Endothelial cell of umbilical vein (primary cell): Measurements from ENCODE around the gene KIFC1. TPM values are rescaled to one million over a fixed set of nuclear protein-coding genes. Genes with fewer than 3 reads are reported as not detected.
A peak's percentile ranks its signal among the peaks of the same experiment; 100 is the strongest.

Experiments used
- BruUV-seq: library from RNA; stranded (reverse); fragments of 400-500 nt; replicated peaks from 2 replicates; lab custom pipeline; 2021; lab: Mats Ljungman, UMichigan
- CTCF ChIA-PET: fragments of 300-600, 350-600 bp; sonication (Branson Sonifier 250); formaldehyde crosslinking; loops from one replicate; lab custom pipeline; 2021; ENCODE audit warnings: antibody characterized with exemption, inconsistent platforms; lab: Charles Lee
- POLR2A ChIA-PET: fragments of 300-600, 350-600 bp; sonication (Branson Sonifier 250); formaldehyde crosslinking; loops from one replicate; lab custom pipeline; 2021; ENCODE audit warnings: antibody characterized with exemption, inconsistent platforms; lab: Charles Lee
- DNase-seq: peaks from one replicate; pipeline ENCODE4 v3.0.0-alpha.2; 2011; ENCODE audit warnings: low read depth, low spot score
- FAIRE-seq: peaks from 2 replicates; lab custom pipeline; 2011; peaks lifted over from hg19 to GRCh38; lab: Jason Lieb, UNC
- H2AFZ ChIP-seq: 2 replicates; pipeline ENCODE4 v1.6.0; 2012; ENCODE audit warnings: low read depth, low read length, control low read depth, inconsistent platforms
- H3K27ac ChIP-seq: 2 replicates; pipeline ENCODE4 v1.5.1; 2011; ENCODE audit warnings: low read depth, mild to moderate bottlenecking, control low read depth, low read length, moderate library complexity; ENCODE audit not compliant: insufficient read depth
- H3K27me3 ChIP-seq, 2 experiments: 2 replicates each; pipeline versions ENCODE4 v1.6.0 to v1.6.1; 2011; ENCODE audit warnings: low read length in 2 of 2, mixed read lengths in 1 of 2; ENCODE audit not compliant: control insufficient read depth in 2 of 2, insufficient read depth in 2 of 2
- H3K36me3 ChIP-seq, 2 experiments: 2 replicates in 1 of 2; 3 replicates in 1 of 2; pipeline ENCODE4 v1.5.1; 2011; ENCODE audit warnings: low read length in 2 of 2, mild to moderate bottlenecking in 1 of 2, moderate library complexity in 1 of 2; ENCODE audit not compliant: control insufficient read depth in 2 of 2, insufficient read depth in 2 of 2; ENCODE audit errors: extremely low read depth in 1 of 2
- H3K4me1 ChIP-seq: 3 replicates; pipeline ENCODE4 v1.5.1; 2011; ENCODE audit warnings: mild to moderate bottlenecking, low read length; ENCODE audit not compliant: control insufficient read depth, insufficient read depth; ENCODE audit errors: extremely low read depth
- H3K4me2 ChIP-seq: 2 replicates; pipeline ENCODE4 v1.6.1; 2011; ENCODE audit warnings: low read length, control low read depth, mixed read lengths; ENCODE audit not compliant: insufficient read depth
- H3K4me3 ChIP-seq, 3 experiments: fragments of 200-600 bp in 1 of 3; sonication (generic), shearing (Covaris generic) in 1 of 3; replicated peaks in 1 of 3; 2 replicates each; pipeline ENCODE4 v1.5.1; 2011 to 2016; ENCODE audit warnings: control low read depth in 3 of 3, low read length in 3 of 3, mild to moderate bottlenecking in 2 of 3, inconsistent platforms in 1 of 3, low read depth in 1 of 3, moderate library complexity in 1 of 3; ENCODE audit not compliant: insufficient read depth in 1 of 3
- H3K79me2 ChIP-seq: 2 replicates; pipeline ENCODE4 v1.6.0; 2012; ENCODE audit warnings: low read length, inconsistent platforms; ENCODE audit not compliant: control insufficient read depth, insufficient read depth
- H3K9ac ChIP-seq: replicated peaks from 2 replicates; pipeline ENCODE3; 2011; ENCODE audit warnings: low read length, control low read depth; ENCODE audit not compliant: insufficient read depth; ENCODE audit errors: extremely low read depth
- H3K9me1 ChIP-seq: replicated peaks from 3 replicates; pipeline ENCODE4 v1.6.0; 2011; ENCODE audit warnings: mild to moderate bottlenecking, low read length; ENCODE audit not compliant: control insufficient read depth, insufficient read depth; ENCODE audit errors: extremely low read depth
- H3K9me3 ChIP-seq: replicated peaks from 2 replicates; pipeline ENCODE4 v1.5.1; 2012; ENCODE audit warnings: low read length, inconsistent platforms; ENCODE audit not compliant: control insufficient read depth, insufficient read depth
- H4K20me1 ChIP-seq: replicated peaks from 2 replicates; pipeline ENCODE3; 2011; ENCODE audit warnings: mild to moderate bottlenecking, low read length; ENCODE audit not compliant: control insufficient read depth, insufficient read depth; ENCODE audit errors: extremely low read depth
- GATA2 ChIP-seq: IDR thresholded peaks from 2 replicates; pipeline ENCODE4 v1.7.0; 2011; ENCODE audit warnings: low read depth, mild to moderate bottlenecking, moderate library complexity, mixed read lengths, low read length; ENCODE audit not compliant: insufficient read length, insufficient read depth
- JUN ChIP-seq: IDR thresholded peaks from 2 replicates; pipeline ENCODE4 v1.6.1; 2011; ENCODE audit warnings: borderline replicate concordance, low read depth; ENCODE audit not compliant: insufficient read length, insufficient read depth
- POLR2AphosphoS5 ChIP-seq: IDR thresholded peaks from 2 replicates; pipeline ENCODE4 v1.6.1; 2012; ENCODE audit warnings: low read depth, mild to moderate bottlenecking, control low read depth, low read length, moderate library complexity; ENCODE audit not compliant: insufficient read depth
- dilution Hi-C: fragments of 300-500 bp; cut with MboI; formaldehyde crosslinking; loops from one replicate; pipeline ENCODE4 v1.15.0; 2019; ENCODE audit warnings: low sequenced_read_pairs; ENCODE audit not compliant: extremely low pct_ligation_motif_present
- intact Hi-C: fragments of 100-400 bp; cut with micrococcal nuclease; formaldehyde crosslinking; loops from one replicate; pipeline ENCODE4 v1.10.0; 2022
- microRNA-seq: library from miRNA; unstranded; fragments of <30 nt; microRNA quantifications from one replicate; pipeline ENCODE4 v1.2.0, GENCODE V29; 2021; ENCODE audit warnings: borderline number of aligned reads, borderline replicate concordance
- polyA plus RNA-seq, 4 experiments: library from polyadenylated mRNA; depleted of rRNA in 3 of 4; stranded (reverse) in 3 of 4; unstranded in 1 of 4; fragments of >200 nt; gene quantifications; 2 replicates each; pipeline versions ENCODE4 v1.2.1 to v1.2.3, GENCODE V29; 2011 to 2012; ENCODE audit warnings: missing spikeins in 1 of 4
- small RNA-seq: library from RNA; depleted of rRNA; stranded (forward); fragments of <200 nt; gene quantifications from one replicate; pipeline ENCODE3, GENCODE V24; 2012; ENCODE audit warnings: low replicate concordance, low read depth; ENCODE audit not compliant: insufficient read depth, insufficient read length
- total RNA-seq: library from RNA; stranded (reverse); gene quantifications from 2 replicates; pipeline ENCODE4 v1.2.3, GENCODE V29; 2021
- TF ChIP-seq, protein P1 (sequence below): IDR thresholded peaks from 2 replicates; pipeline ENCODE4 v1.6.1; 2011; ENCODE audit not compliant: insufficient read depth, insufficient read length

KIFC1 gene
- total and polyA plus RNA-seq, 2 donors (not counting 3 experiments of a cell fraction or from before 2014, with no cell fraction given), result 39.3 to 63.4 TPM

DNA sequence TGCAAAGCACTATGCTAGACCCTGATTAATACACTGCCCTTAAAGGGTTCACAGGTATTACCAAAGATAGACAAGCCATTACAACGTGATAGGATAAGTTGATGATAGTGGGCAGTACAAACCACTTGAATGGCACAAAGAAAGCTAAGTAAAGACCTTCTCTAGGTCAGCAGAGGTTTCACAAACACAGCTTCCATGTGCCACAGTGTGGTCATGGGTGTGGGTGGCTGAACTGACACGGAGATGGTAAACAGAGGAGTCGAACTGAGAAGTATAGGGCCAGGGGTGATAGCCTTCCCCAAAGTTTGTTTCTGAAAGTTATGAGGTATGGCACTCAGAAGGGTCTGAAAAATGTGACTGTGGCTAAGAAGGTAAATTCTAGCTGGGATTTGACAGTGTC, 67.1 kb downstream of the KIFC1 start:
- DNase-seq, result no peak
- no peaks in the 10 kb centered on the region for H4K20me1 ChIP-seq
- TF ChIP-seq GATA2, result no peak
- TF ChIP-seq, protein P1, sequence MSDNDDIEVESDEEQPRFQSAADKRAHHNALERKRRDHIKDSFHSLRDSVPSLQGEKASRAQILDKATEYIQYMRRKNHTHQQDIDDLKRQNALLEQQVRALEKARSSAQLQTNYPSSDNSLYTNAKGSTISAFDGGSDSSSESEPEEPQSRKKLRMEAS, result no peak
- no peak for TF ChIP-seq POLR2AphosphoS5
- H3K4me2 ChIP-seq, result no peak overlapping the region
- H3K9me1 ChIP-seq, result no peaks in the 10 kb centered on the region
- ChIA-PET CTCF (interaction anchor here (1.1 kb wide), 1 partner anchor 11 kb away, joined by 3 read pairs; no protein-coding TSS in a partner anchor), POLR2A (no interaction called here)
- peaks cover 3% of the 10 kb centered on the region for H3K4me1 ChIP-seq
- no TSS peak for BruUV-seq
- H3K4me3 ChIP-seq, result no peak overlapping the region
- H3K27me3 ChIP-seq, result peaks cover 0 to 4% of the 10 kb centered on the region in 2 experiments
- intact Hi-C loops (no loop called here), dilution Hi-C loops (no loop called here)
- H2AFZ ChIP-seq, result no peak overlapping the region
- no peaks in the 10 kb centered on the region for H3K79me2 ChIP-seq
- no peak for FAIRE-seq
- no peak overlapping the region for H3K9ac ChIP-seq
- no peaks in the 10 kb centered on the region for H3K9me3 ChIP-seq
- H3K36me3 ChIP-seq, result no peaks in the 10 kb centered on the region
- H3K27ac ChIP-seq, result no peak overlapping the region

DNA sequence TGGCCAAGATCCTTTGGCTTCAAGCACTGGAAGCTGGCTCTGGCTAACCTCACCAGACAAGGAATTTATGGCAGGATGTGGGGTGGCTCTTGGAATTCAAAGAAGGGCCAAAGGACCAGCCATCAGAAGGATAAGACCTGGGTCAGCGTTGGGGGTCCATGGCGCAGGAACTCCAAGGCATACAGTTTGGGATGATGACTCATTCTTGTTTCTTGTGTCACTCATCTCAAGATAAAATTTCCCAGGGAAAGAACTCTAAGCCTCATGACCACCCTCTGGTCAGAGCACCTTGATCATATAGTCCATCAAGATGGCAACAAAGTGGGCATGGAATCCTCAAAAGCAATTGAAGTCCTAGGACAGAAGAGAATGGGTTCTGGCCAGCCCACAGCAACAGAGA, 67.6 kb downstream of the KIFC1 start:
- Histone ChIP-seq H2AFZ (no peak overlapping the region), H3K27ac (no peak overlapping the region), H3K4me3 (no peak overlapping the region), H3K4me1 (peaks cover 3% of the 10 kb centered on the region), H3K79me2 (no peaks in the 10 kb centered on the region), H3K9me3 (no peaks in the 10 kb centered on the region), H3K4me2 (no peak overlapping the region), H4K20me1 (no peaks in the 10 kb centered on the region), H3K36me3 (no peaks in the 10 kb centered on the region), H3K9me1 (no peaks in the 10 kb centered on the region), H3K27me3 (peaks cover 0 to 4% of the 10 kb centered on the region in 2 experiments), H3K9ac (no peak overlapping the region)
- intact Hi-C loops, result no loop called here
- CTCF ChIA-PET, result interaction anchor here (1.1 kb wide), 1 partner anchor 11 kb away, joined by 3 read pairs; no protein-coding TSS in a partner anchor
- FAIRE-seq, result no peak
- no peak for DNase-seq
- dilution Hi-C loops, result no loop called here
- POLR2A ChIA-PET, result no interaction called here
- no TSS peak for BruUV-seq
- TF ChIP-seq JUN, result peak; percentile 25
- no peak for TF ChIP-seq GATA2

Small RNA genes lying within 50 kb of the gene (microRNA-seq; reads per million reads assigned to microRNA genes)
- not detected for gene MIR5004

Small RNA genes lying within 50 kb of the gene (small RNA-seq; reads per million reads assigned to genes)
- gene RPL35AP4 (not detected), gene ZBTB9 (not detected)

Other genes starting within 250 kb of the KIFC1 start
- 1.3 and 1.7 TPM in 2 replicates for gene COL11A2, start 199.4 kb upstream of the KIFC1 start, total RNA-seq
- 0.49 and 0.65 TPM in 2 replicates for gene COL11A2, start 199.4 kb upstream of the KIFC1 start, polyA plus RNA-seq
- 43.4 and 45.6 TPM in 2 replicates for gene RXRB, start 191.2 kb upstream of the KIFC1 start, total RNA-seq
- gene RXRB, start 191.2 kb upstream of the KIFC1 start, polyA plus RNA-seq, result 44.4 and 48.1 TPM in 2 replicates
- gene SLC39A7, start 191.0 kb upstream of the KIFC1 start, total RNA-seq, result 129 and 138 TPM in 2 replicates
- 92.2 and 99.8 TPM in 2 replicates for gene SLC39A7, start 191.0 kb upstream of the KIFC1 start, polyA plus RNA-seq
- gene HSD17B8, start 187.2 kb upstream of the KIFC1 start, total RNA-seq, result 4.0 and 4.3 TPM in 2 replicates
- gene HSD17B8, start 187.2 kb upstream of the KIFC1 start, polyA plus RNA-seq, result 8.2 and 8.4 TPM in 2 replicates
- 26.8 and 28.0 TPM in 2 replicates for gene RING1, start 183.3 kb upstream of the KIFC1 start, total RNA-seq
- 27.9 and 32.9 TPM in 2 replicates for gene RING1, start 183.3 kb upstream of the KIFC1 start, polyA plus RNA-seq
- 43.8 and 49.2 TPM in 2 replicates for gene VPS52, start 119.9 kb upstream of the KIFC1 start, total RNA-seq
- 112 and 132 TPM in 2 replicates for gene VPS52, start 119.9 kb upstream of the KIFC1 start, polyA plus RNA-seq
- 2,193 and 2,336 TPM in 2 replicates for gene RPS18, start 119.7 kb upstream of the KIFC1 start, total RNA-seq
- 4,861 and 5,541 TPM in 2 replicates for gene RPS18, start 119.7 kb upstream of the KIFC1 start, polyA plus RNA-seq
- 4.1 and 4.5 TPM in 2 replicates for gene B3GALT4, start 114.7 kb upstream of the KIFC1 start, total RNA-seq
- gene B3GALT4, start 114.7 kb upstream of the KIFC1 start, polyA plus RNA-seq, result 5.6 and 7.6 TPM in 2 replicates
- 66.9 and 71.2 TPM in 2 replicates for gene WDR46, start 102.6 kb upstream of the KIFC1 start, total RNA-seq
- gene WDR46, start 102.6 kb upstream of the KIFC1 start, polyA plus RNA-seq, result 53.9 and 61.4 TPM in 2 replicates
- gene PFDN6, start 102.2 kb upstream of the KIFC1 start, total RNA-seq, result 52.3 and 63.5 TPM in 2 replicates
- gene PFDN6, start 102.2 kb upstream of the KIFC1 start, polyA plus RNA-seq, result 27.5 and 31.0 TPM in 2 replicates
- gene RGL2, start 92.9 kb upstream of the KIFC1 start, total RNA-seq, result 85.8 and 90.3 TPM in 2 replicates
- gene RGL2, start 92.9 kb upstream of the KIFC1 start, polyA plus RNA-seq, result 87.7 and 101 TPM in 2 replicates
- 90.7 and 98.0 TPM in 2 replicates for gene TAPBP, start 77.7 kb upstream of the KIFC1 start, total RNA-seq
- 69.6 and 79.9 TPM in 2 replicates for gene TAPBP, start 77.7 kb upstream of the KIFC1 start, polyA plus RNA-seq
- gene ZBTB22, start 74.1 kb upstream of the KIFC1 start, total RNA-seq, result 12.6 and 13.9 TPM in 2 replicates
- gene ZBTB22, start 74.1 kb upstream of the KIFC1 start, polyA plus RNA-seq, result 15.4 and 16.5 TPM in 2 replicates
- gene DAXX, start 68.9 kb upstream of the KIFC1 start, total RNA-seq, result 52.0 and 54.4 TPM in 2 replicates
- gene DAXX, start 68.9 kb upstream of the KIFC1 start, polyA plus RNA-seq, result 19.2 and 20.5 TPM in 2 replicates
- 28.8 and 32.5 TPM in 2 replicates for gene PHF1, start 19.2 kb downstream of the KIFC1 start, total RNA-seq
- gene PHF1, start 19.2 kb downstream of the KIFC1 start, polyA plus RNA-seq, result 53.1 and 62.6 TPM in 2 replicates
- 133 TPM in 2 replicates for gene CUTA, start 26.3 kb downstream of the KIFC1 start, total RNA-seq
- gene CUTA, start 26.3 kb downstream of the KIFC1 start, polyA plus RNA-seq, result 202 and 241 TPM in 2 replicates
- 14.3 and 15.1 TPM in 2 replicates for gene SYNGAP1, start 28.2 kb downstream of the KIFC1 start, total RNA-seq
- gene SYNGAP1, start 28.2 kb downstream of the KIFC1 start, polyA plus RNA-seq, result 7.3 and 7.9 TPM in 2 replicates
- gene ZBTB9, start 62.8 kb downstream of the KIFC1 start, total RNA-seq, result 8.0 and 8.7 TPM in 2 replicates
- gene ZBTB9, start 62.8 kb downstream of the KIFC1 start, polyA plus RNA-seq, result 4.7 and 4.9 TPM in 2 replicates
- gene BAK1, start 188.5 kb downstream of the KIFC1 start, total RNA-seq, result 25.4 and 27.5 TPM in 2 replicates
- 37.1 and 39.8 TPM in 2 replicates for gene BAK1, start 188.5 kb downstream of the KIFC1 start, polyA plus RNA-seq
- 40.5 and 52.2 TPM in 2 replicates for gene ITPR3, start 229.5 kb downstream of the KIFC1 start, total RNA-seq
- 28.8 and 31.9 TPM in 2 replicates for gene ITPR3, start 229.5 kb downstream of the KIFC1 start, polyA plus RNA-seq